ENCODE results near the gene NKAIN2. TPM values are rescaled to one million over a fixed set of nuclear protein-coding genes. Genes with fewer than 3 reads are reported as not detected.

NKAIN2 gene
- total RNA-seq, 6 experiments from 2014 or later = not detected

DNA sequence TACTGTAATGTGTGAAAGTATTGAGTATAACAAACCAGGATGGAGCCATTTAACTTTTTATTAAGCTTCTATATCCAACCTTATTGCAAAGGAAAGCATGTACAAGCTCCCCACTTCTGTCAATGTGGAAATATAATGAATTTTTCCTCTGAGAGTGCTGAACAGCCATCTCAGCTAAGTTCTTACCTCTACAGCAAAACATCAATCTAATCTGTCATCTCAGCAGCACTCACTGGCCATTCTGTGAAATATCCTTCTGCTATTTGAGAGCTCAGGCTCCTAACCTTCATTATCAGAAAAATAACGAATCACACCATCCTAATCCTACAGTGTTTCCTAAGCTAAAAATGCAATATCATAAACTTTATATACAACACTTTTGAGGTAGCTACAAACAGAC, 964.6 kb downstream of the NKAIN2 start:
- H3K27ac Mint-ChIP-seq = no peak overlapping the region
- no peaks in the 10 kb centered on the region for H3K36me3 Mint-ChIP-seq (ENCODE audit: low read depth)
- TF ChIP-seq, protein P1, sequence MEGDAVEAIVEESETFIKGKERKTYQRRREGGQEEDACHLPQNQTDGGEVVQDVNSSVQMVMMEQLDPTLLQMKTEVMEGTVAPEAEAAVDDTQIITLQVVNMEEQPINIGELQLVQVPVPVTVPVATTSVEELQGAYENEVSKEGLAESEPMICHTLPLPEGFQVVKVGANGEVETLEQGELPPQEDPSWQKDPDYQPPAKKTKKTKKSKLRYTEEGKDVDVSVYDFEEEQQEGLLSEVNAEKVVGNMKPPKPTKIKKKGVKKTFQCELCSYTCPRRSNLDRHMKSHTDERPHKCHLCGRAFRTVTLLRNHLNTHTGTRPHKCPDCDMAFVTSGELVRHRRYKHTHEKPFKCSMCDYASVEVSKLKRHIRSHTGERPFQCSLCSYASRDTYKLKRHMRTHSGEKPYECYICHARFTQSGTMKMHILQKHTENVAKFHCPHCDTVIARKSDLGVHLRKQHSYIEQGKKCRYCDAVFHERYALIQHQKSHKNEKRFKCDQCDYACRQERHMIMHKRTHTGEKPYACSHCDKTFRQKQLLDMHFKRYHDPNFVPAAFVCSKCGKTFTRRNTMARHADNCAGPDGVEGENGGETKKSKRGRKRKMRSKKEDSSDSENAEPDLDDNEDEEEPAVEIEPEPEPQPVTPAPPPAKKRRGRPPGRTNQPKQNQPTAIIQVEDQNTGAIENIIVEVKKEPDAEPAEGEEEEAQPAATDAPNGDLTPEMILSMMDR (IDR thresholded peaks at IDR 0.05) = no peak
- DNase-seq = no peak
- no peaks in the 10 kb centered on the region for H3K27me3 Mint-ChIP-seq (ENCODE audit: insufficient read depth)
- H3K9me3 Mint-ChIP-seq = peaks cover 14% of the 10 kb centered on the region; the same call in 1 of the 2 replicates
- H3K4me1 Mint-ChIP-seq (ENCODE audit: low read depth) = no peaks in the 10 kb centered on the region
- H3K4me3 Mint-ChIP-seq = no peak overlapping the region

DNA sequence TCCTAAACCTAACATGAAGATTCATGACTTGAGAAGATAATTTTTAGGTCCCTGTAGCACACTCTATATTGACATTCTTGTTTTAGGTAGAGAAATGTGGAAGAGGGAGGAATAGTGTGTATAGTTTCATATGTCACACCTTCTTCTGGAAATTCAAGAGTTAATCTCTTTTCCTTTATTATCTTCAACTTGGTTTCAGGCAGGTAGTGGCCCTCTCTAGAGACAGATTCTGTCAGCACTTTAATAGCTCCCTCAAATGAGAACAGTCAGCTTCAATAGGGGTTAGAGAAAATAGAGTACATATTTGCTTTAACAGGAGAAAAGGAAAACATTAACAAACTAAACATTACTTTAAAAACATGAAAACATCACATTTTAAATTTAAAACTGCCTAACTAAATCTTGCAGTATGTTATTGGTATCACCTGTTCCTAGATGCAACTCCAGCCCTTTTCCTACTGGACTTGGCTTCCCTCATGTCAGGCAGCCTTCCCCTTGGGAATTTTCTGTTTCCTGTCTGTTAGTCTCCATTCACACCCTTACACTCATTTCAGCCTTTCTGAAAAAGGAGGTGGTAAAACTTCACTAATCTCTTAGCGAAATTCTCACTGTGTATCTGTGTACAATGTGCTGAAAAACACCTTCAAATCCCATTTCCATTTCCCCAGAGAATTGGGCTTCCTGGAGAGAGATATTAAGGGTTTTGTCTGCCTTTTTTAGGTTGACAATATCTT, 966.3 kb downstream of the NKAIN2 start:
- Mint-ChIP-seq H3K4me1 (ENCODE audit: low read depth) (no peaks in the 10 kb centered on the region), H3K9me3 (peaks cover 14% of the 10 kb centered on the region; the same call in 1 of the 2 replicates), H3K27me3 (ENCODE audit: insufficient read depth) (no peaks in the 10 kb centered on the region), H3K27ac (no peak overlapping the region), H3K4me3 (no peak overlapping the region), H3K36me3 (ENCODE audit: low read depth) (no peaks in the 10 kb centered on the region)
- no peak for DNase-seq
- TF ChIP-seq, protein P1 (IDR thresholded peaks at IDR 0.05) = no peak

DNA sequence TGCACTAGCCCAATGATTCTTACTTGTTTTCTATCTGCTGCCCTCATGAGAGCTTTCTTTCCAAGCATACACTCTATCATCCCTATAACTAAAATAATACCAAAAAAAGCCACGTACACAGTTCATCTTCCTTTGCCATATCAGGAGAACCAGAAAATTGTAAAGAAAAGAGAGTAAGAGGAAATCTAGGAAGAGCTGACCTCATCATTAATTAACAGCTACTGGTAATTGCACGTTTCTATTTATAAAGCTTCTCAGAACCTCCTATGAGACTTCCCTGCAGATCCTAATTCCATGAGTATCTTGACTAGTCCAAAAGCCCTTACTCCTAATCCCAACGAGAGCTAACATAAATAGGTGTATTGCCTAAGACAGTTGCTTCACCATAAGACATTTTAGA, 967.1 kb downstream of the NKAIN2 start:
- Mint-ChIP-seq H3K4me3 (no peak overlapping the region), H3K36me3 (ENCODE audit: low read depth) (no peaks in the 10 kb centered on the region), H3K27ac (no peak overlapping the region), H3K9me3 (peaks cover 10% of the 10 kb centered on the region; the same call in 1 of the 2 replicates), H3K27me3 (ENCODE audit: insufficient read depth) (no peaks in the 10 kb centered on the region), H3K4me1 (ENCODE audit: low read depth) (no peaks in the 10 kb centered on the region)
- no peak for DNase-seq
- TF ChIP-seq, protein P1 (IDR thresholded peaks at IDR 0.05) = no peak

DNA sequence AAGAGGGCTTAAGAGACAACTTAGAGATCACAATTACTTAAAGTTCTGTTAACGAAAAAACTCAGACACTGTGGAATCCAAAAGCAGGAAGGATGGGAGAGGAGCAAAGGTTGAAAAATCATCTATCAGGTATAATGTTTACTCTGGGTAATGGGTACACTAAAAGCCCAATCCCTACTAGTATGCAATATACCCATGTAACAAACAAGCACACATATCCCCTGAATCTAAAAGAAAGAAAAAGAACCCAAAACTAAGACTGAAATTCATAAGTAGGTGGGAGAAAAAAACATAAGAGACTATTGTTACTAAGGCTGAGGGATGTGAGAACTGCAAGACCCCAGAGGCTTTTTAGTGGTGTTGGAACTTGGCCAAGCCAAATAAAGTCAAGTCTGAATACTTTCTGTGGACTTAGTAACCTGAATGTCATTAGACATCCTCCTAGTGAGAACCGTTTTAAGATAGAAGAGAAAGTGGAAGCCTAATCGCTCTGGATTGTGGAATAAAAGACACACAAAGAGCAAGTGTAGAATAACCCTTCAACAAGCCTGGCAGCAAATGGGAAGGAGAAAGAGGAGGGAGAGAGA, 969.2 kb downstream of the NKAIN2 start:
- Mint-ChIP-seq H3K9me3 (peaks cover 11% of the 10 kb centered on the region), H3K27me3 (ENCODE audit: insufficient read depth) (no peaks in the 10 kb centered on the region), H3K27ac (no peak overlapping the region), H3K4me1 (ENCODE audit: low read depth) (no peaks in the 10 kb centered on the region), H3K4me3 (no peak overlapping the region), H3K36me3 (ENCODE audit: low read depth) (no peaks in the 10 kb centered on the region)
- no peak for DNase-seq
- TF ChIP-seq, protein P1 (IDR thresholded peaks at IDR 0.05) = no peak

DNA sequence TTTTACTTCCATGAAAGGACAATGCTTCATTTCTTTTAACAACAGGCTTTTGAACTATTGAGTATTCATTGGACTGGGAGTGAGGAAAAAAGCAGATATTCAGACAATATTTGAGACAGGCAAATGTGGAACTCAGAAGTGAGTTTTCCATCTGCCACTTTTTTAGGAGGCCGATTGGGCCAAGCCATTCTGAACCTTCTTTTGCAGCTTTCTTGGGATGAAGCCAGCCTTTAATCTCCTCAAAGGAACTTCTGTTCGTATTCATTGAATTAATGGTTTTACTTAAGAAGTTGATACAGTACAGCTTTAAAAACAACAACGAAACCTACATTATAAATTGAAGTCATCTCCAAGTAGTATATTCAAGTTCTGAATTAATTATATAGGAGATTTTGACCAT, 971.5 kb downstream of the NKAIN2 start:
- peaks cover 18% of the 10 kb centered on the region for H3K9me3 Mint-ChIP-seq
- DNase-seq = no peak
- no peaks in the 10 kb centered on the region for H3K27me3 Mint-ChIP-seq (ENCODE audit: insufficient read depth)
- TF ChIP-seq, protein P1 (IDR thresholded peaks at IDR 0.05) = no peak
- no peaks in the 10 kb centered on the region for H3K36me3 Mint-ChIP-seq (ENCODE audit: low read depth)
- H3K27ac Mint-ChIP-seq = no peak overlapping the region
- no peak overlapping the region for H3K4me3 Mint-ChIP-seq
- H3K4me1 Mint-ChIP-seq (ENCODE audit: low read depth) = no peaks in the 10 kb centered on the region
